EL (cell line): Measurements from ENCODE around the gene IFNLR1.
A peak's percentile ranks its signal among the peaks of the same experiment; 100 is the strongest.

Experiments used
- DNase-seq: peaks from one replicate; pipeline ENCODE4 v3.0.0-alpha.2; 2016

The IFNLR1 gene

GRCh38 chr1:24119859-24120756, 67.0 kb downstream of the IFNLR1 start:
- DNase-seq, result no peak

GRCh38 chr1:24119489-24119858, 67.6 kb downstream of the IFNLR1 start:
- DNase-seq, result no peak

- DNase-seq, result no peak
These were observed 68.5 kb downstream of the IFNLR1 start for GRCh38 chr1:24118410-24119242.

- peak; percentile 60 for DNase-seq
These were observed 69.2 kb downstream of the IFNLR1 start for GRCh38 chr1:24117722-24118409.

- DNase-seq, result no peak
These were observed 70.0 kb downstream of the IFNLR1 start for GRCh38 chr1:24117132-24117531.

GRCh38 chr1:24114753-24115152, 72.3 kb downstream of the IFNLR1 start:
- no peak for DNase-seq

GRCh38 chr1:24113641-24114033, 73.5 kb downstream of the IFNLR1 start:
- DNase-seq, result no peak

GRCh38 chr1:24111996-24112779, 74.9 kb downstream of the IFNLR1 start, which contains the start of gene MYOM3:
TSS of gene MYOM3 (minus strand) at chr1:24112135. CDS start at chr1:24108636, 3,499 bp downstream.
- peak; percentile 47 for DNase-seq

- no peak for DNase-seq
These were observed 75.7 kb downstream of the IFNLR1 start for GRCh38 chr1:24111262-24111995.

GRCh38 chr1:24110642-24111261, 76.3 kb downstream of the IFNLR1 start:
- no peak for DNase-seq

- no peak for DNase-seq
These were observed 77.2 kb downstream of the IFNLR1 start for GRCh38 chr1:24109686-24110475.

- no peak for DNase-seq
These were observed 78.0 kb downstream of the IFNLR1 start for GRCh38 chr1:24109166-24109483.

- peak; percentile 82 for DNase-seq
These were observed 78.5 kb downstream of the IFNLR1 start for GRCh38 chr1:24108334-24109165.

GRCh38 chr1:24107462-24108138, 79.5 kb downstream of the IFNLR1 start:
- DNase-seq, result peak; percentile 51

GRCh38 chr1:24105368-24106160, 81.5 kb downstream of the IFNLR1 start:
- DNase-seq, result no peak

GRCh38 chr1:24104854-24105253, 82.2 kb downstream of the IFNLR1 start:
- no peak for DNase-seq
